Large intestine (tissue), 12 donors: ENCODE measurements around the gene RNF112. TPM values are rescaled to one million over a fixed set of nuclear protein-coding genes. Genes with fewer than 3 reads are reported as not detected.

Source experiments
- DNase-seq, 2 donors: peaks; one replicate each; pipeline versions ENCODE4 v3.0.0 to v3.0.0-alpha.2; 2013
- H3K27ac ChIP-seq: one replicate; pipeline ENCODE4 v1.5.1; 2013; ENCODE audit warnings: low read length
- H3K27me3 ChIP-seq: 2 replicates; pipeline ENCODE4 v1.6.1; 2013; ENCODE audit warnings: low read length; ENCODE audit not compliant: control insufficient read depth, insufficient read depth
- H3K36me3 ChIP-seq: 2 replicates; pipeline ENCODE4 v1.6.1; 2013; ENCODE audit warnings: low read length; ENCODE audit not compliant: control insufficient read depth, insufficient read depth
- H3K4me1 ChIP-seq: one replicate; pipeline ENCODE4 v1.6.1; 2013; ENCODE audit warnings: low read length; ENCODE audit not compliant: control insufficient read depth, insufficient read depth
- H3K4me3 ChIP-seq: one replicate; pipeline ENCODE4 v1.5.1; 2013; ENCODE audit warnings: low read length
- H3K9me3 ChIP-seq: one replicate; pipeline ENCODE4 v1.6.1; 2013; ENCODE audit warnings: mild to moderate bottlenecking, low read depth, low read length, moderate library complexity; ENCODE audit not compliant: control insufficient read depth
- WGBS: methylation state at CpG from one replicate; pipeline ENCODE4 v1.1.5; 2013; ENCODE audit warnings: low lambda C conversion rate; ENCODE audit not compliant: insufficient coverage; 5-methylcytosine and 5-hydroxymethylcytosine counted together
- long read RNA-seq, 11 donors: transcript quantifications; one replicate each; lab custom pipeline, GENCODE V29; 2026
- polyA plus RNA-seq: library from polyadenylated mRNA; unstranded; fragments of 120-200 nt; gene quantifications from one replicate; pipeline ENCODE4 v1.2.1, GENCODE V29; 2013

The RNF112 gene, protein sequence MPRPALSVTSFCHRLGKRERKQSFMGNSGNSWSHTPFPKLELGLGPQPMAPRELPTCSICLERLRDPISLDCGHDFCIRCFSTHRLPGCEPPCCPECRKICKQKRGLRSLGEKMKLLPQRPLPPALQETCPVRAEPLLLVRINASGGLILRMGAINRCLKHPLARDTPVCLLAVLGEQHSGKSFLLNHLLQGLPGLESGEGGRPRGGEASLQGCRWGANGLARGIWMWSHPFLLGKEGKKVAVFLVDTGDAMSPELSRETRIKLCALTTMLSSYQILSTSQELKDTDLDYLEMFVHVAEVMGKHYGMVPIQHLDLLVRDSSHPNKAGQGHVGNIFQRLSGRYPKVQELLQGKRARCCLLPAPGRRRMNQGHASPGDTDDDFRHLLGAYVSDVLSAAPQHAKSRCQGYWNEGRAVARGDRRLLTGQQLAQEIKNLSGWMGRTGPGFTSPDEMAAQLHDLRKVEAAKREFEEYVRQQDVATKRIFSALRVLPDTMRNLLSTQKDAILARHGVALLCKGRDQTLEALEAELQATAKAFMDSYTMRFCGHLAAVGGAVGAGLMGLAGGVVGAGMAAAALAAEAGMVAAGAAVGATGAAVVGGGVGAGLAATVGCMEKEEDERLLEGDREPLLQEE
- polyA plus RNA-seq = 3.7 TPM
- long read RNA-seq, donor 1 = 0 reads
- long read RNA-seq, donor 2 = 0 reads
- long read RNA-seq, donor 3 = 0 reads
- long read RNA-seq, donor 4 = 0 reads
- long read RNA-seq, donor 5 = 0 reads
- long read RNA-seq, donor 6 = 0 reads
- long read RNA-seq, donor 7 = 0 reads
- long read RNA-seq, donor 8 = 0 reads
- long read RNA-seq, donor 9 = 0 reads
- long read RNA-seq, donor 10 = 0 reads
- long read RNA-seq, donor 11 = 0 reads

DNA sequence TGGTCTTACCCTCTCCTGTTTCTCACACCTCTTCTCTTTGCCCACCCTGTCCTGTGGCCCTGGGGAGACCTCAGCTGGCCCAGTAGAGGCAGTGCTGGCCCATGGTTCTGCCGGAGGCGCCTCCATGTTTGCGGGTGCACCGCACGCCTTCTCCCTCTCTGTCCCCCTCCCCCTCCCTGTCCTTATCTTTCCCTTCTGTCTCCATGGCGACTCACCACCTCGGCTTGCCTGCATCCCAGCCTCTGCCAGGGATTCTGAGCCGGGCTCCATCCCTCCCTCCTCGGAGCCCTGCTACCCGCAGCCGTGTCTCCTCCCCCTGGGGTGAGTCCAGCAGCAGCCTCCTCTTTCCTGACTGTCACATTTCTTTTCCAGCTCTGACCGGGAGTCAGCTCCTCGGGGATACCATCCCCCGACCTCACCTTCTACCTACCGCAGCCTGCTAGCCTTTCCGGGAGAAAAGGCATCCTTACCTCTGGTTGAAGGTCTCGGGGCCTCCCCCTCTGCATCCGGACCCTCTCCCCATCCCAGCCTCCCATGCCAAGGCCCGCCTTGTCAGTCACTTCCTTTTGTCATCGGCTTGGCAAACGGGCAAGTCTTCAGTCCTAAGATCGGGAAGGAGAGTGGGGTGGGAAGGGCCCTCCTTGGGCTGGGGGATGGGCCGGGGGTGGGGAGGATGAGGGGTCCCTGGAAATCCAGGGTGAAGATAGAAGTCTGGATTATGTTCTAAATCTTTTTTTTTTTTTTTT, at the start of gene RNF112:
TSS of gene RNF112 (plus strand) at position 358 of the 746 bp plus-strand sequence. CDS start at position 535, 177 bp downstream.
- peak in 1 of 2 donors; percentile 16 for DNase-seq
- no peaks in the 10 kb centered on the region for H3K36me3 ChIP-seq
- H3K27ac ChIP-seq = no peak within 1 kb of the TSS
- peak within 1 kb of the TSS; percentile 21 for H3K4me3 ChIP-seq
- H3K9me3 ChIP-seq = no peaks in the 10 kb centered on the region
- no CpG with 5 or more reads among the region's 23 CpGs for WGBS
- H3K27me3 ChIP-seq = no peaks in the 10 kb centered on the region
- H3K4me1 ChIP-seq = no peaks in the 10 kb centered on the region

DNA sequence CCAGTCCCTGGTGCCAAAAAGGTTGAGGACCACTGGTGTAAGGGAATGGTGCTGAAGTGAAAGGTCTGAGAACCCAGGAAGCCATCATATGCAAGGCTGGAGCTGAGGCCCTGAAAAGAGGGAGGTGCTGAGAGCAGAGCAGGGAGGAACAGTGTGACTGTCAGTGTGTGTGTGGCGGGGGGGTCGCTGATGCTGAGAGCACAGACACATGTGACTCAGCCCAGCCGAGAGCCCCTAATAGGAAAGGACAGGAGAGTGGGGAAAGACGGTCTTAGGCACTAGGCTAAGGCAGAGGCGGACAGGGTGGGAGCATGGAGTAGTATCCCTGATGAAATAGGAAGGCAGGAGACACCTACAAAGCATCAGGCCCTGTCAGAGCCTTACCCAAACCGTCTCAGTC, 49.7 kb upstream of the RNF112 start:
- no peak for DNase-seq
- H3K4me3 ChIP-seq = no peak overlapping the region
- H3K27ac ChIP-seq = no peak overlapping the region
- H3K36me3 ChIP-seq = peaks cover 23% of the 10 kb centered on the region
- WGBS = no CpG with 5 or more reads among the region's 6 CpGs
- no peaks in the 10 kb centered on the region for H3K27me3 ChIP-seq
- no peaks in the 10 kb centered on the region for H3K9me3 ChIP-seq
- peaks cover 15% of the 10 kb centered on the region for H3K4me1 ChIP-seq

DNA sequence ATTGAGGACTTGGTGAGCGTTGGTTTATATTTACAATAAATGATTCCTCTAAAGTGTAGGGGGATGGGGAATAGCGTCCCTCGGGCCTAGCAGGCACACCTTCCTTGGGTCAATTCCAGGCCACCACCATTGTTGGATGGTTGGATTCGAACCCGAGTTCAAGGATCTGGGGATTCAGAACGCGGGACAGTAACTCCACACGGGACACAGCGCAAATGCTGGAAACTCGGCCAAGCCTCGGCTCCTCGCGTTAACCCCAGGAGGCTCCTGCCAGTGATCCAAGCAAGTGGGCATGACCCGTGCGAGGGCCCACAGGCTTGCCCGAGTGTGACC, 49.1 kb upstream of the RNF112 start:
- no peaks in the 10 kb centered on the region for H3K9me3 ChIP-seq
- WGBS = no CpG with 5 or more reads among the region's 16 CpGs
- H3K4me3 ChIP-seq = peak overlapping the region; percentile 78
- no peaks in the 10 kb centered on the region for H3K27me3 ChIP-seq
- H3K27ac ChIP-seq = peak overlapping the region; percentile 93
- peaks cover 15% of the 10 kb centered on the region for H3K4me1 ChIP-seq
- no peak for DNase-seq
- H3K36me3 ChIP-seq = peaks cover 18% of the 10 kb centered on the region

DNA sequence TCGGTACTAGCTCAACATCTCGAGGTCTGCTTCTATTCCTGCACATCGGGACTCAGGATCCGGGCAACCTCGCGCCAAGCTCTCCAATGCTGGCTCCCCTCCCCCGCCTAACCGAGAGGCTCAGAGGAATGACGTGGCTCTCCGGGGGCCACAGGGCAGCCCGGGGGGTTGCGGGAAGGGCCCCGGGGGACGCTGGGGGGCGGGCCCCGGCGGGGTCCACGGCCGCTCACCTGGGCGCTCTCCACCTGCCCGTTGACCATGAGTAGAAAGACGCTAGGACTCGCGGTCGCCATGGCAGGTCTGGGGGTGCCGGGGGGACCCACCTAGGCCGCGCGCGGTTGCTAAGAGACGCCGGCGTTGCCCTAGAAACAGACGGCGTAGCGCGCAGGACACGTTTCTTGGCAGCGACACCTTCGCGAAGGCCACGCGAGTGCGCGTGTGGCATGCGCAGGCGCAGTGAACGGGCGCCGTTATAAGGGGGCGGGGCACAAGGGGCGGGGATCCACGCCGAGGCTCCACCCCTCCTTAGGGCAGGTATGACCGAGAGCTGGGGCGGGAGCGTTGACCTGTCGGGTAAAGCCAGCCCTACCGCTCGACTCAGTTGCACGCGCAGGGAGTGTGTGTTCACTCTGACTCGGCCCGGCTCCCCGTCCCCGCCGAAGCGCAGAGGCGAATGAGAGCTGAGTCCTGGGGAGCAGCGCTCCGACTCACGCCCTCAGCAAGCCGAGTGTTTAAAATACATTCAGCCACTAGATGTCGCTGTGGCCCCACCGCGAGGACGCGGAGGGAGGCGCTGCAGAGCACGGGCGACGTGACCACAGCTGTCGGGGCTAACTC, 48.5 kb upstream of the RNF112 start, which contains the start of gene B9D1:
TSS of gene B9D1 (minus strand) at position 447 of the 837 bp plus-strand sequence. CDS start at position 293, 154 bp downstream.
- peak within 1 kb of the TSS; percentile 78 for H3K4me3 ChIP-seq
- peak; percentile 92 to 95 for DNase-seq
- H3K36me3 ChIP-seq = peaks cover 13% of the 10 kb centered on the region
- peak within 1 kb of the TSS; percentile 93 for H3K27ac ChIP-seq
- H3K9me3 ChIP-seq = no peaks in the 10 kb centered on the region
- no CpG with 5 or more reads among the region's 83 CpGs for WGBS
- H3K4me1 ChIP-seq = peaks cover 15% of the 10 kb centered on the region
- H3K27me3 ChIP-seq = no peaks in the 10 kb centered on the region

DNA sequence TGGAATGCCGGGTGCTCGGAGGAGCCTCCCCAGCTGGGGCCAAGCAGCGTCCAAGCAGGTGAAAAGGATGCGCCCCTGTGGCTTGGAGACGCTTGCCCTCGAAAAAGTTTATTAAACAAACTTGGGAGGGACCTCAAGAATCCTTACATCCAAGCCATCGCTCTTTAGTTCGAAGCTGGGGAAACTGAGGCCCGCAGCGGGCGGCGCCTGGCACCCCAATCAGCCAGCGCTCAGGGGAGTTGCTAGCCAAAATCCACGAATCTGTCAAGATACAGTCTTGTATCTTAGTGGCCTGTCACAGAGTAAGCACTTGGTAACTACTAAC, 48.0 kb upstream of the RNF112 start:
- H3K4me3 ChIP-seq = peak overlapping the region; percentile 78

DNA sequence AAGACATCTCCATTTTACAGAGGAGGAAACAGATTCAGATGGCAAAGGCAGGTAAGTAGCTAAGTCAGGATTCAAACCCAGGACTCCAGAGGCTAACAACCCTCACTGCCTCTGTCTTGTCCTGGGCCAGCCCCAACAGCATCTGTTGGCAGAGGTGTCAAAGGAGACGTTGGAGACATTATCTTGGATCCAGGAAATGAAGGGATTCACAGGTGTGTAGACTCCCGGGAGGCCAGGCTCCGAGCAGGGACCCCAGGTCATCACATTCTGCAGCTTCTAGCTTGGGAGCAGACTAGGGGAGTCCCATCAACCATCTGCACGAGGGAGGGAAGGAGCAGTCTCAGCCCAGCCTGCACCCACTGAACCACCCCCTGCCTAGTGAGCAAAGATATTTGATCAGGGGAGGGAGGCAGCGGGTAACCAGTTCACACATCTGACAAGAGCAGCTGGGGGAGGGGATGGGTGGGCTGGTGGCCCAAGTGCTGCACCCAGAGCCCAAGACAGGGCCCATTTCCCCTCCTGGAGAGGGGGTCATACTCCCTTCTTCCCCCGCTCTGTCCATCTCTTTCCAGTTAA, 47.5 kb upstream of the RNF112 start:
- Histone ChIP-seq H3K36me3 (peaks cover 7% of the 10 kb centered on the region), H3K27ac (no peak overlapping the region), H3K4me3 (no peak overlapping the region), H3K27me3 (no peaks in the 10 kb centered on the region), H3K9me3 (no peaks in the 10 kb centered on the region), H3K4me1 (peaks cover 15% of the 10 kb centered on the region)
- WGBS = 100% methylated on average over 1 of the region's 6 CpGs
- DNase-seq = no peak

More for the DNA sequence above, 48.0 kb upstream of the RNF112 start:
- H3K9me3 ChIP-seq = no peaks in the 10 kb centered on the region
- peaks cover 8% of the 10 kb centered on the region for H3K36me3 ChIP-seq
- H3K27ac ChIP-seq = peak overlapping the region; percentile 93
- H3K4me1 ChIP-seq = peaks cover 15% of the 10 kb centered on the region
- no peaks in the 10 kb centered on the region for H3K27me3 ChIP-seq
- DNase-seq = no peak
- no CpG with 5 or more reads among the region's 14 CpGs for WGBS

DNA sequence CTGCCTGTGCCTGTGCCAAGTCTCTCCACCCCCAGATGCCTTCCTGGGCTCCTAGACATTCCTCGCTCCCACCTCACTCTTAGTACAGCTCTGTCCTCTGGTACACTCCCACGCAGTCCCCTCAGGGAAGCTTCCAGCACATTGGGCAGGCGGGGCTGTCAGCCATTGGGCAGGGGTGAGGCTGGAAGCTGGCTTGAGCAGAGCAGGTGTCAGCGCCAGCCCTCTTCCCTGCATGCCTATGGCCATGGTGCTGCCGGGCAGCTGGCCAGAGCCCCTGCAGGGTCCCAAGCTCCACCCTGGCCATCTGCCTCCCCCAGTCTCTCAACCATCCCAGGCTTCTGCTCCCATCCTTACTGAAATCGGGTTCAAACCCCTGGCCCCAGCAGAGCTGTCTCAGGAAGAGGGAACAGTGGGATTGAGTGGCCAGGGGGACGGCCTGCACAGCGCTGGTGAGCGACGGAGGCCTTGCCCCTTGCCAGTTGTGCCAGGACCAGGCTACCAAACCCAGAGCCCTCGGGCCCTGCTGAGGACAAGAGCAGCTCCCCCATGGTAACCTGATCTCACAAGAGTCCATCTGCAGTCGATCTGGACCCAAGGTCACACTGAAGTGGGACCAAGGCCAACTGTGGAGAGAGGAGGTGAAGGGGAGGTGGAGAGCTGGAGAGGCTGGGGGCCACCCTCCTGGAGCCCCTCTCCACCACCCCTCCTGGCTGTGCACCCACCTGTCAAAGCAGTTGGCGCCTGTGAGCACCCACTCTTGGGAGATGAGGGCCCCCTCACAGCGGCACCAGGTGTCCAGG, 46.1 kb upstream of the RNF112 start:
- H3K27ac ChIP-seq = no peak overlapping the region
- DNase-seq = no peak
- H3K4me3 ChIP-seq = no peak overlapping the region
- peaks cover under 1% of the 10 kb centered on the region for H3K36me3 ChIP-seq
- H3K4me1 ChIP-seq = peaks cover 15% of the 10 kb centered on the region
- H3K9me3 ChIP-seq = no peaks in the 10 kb centered on the region
- WGBS = no CpG with 5 or more reads among the region's 14 CpGs
- no peaks in the 10 kb centered on the region for H3K27me3 ChIP-seq

DNA sequence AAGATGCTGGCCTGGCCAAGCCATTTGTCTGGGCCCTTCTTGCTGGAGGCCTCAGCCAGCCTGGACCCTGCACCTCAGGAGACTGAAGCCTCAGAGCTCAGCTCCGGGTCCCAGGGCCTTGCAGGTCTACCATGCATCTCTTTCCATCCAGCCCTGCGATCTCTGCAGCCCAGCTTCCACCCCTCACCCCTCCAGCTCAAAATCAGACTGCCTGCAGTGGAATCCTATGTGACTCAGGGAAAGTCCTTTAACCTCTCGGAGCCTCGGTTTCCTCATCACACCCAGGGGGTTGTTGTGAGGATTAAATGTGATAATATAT, 45.6 kb upstream of the RNF112 start:
- no peak overlapping the region for H3K27ac ChIP-seq
- no peaks in the 10 kb centered on the region for H3K36me3 ChIP-seq
- H3K4me3 ChIP-seq = no peak overlapping the region
- peaks cover 15% of the 10 kb centered on the region for H3K4me1 ChIP-seq
- no peaks in the 10 kb centered on the region for H3K27me3 ChIP-seq
- no peak for DNase-seq
- no peaks in the 10 kb centered on the region for H3K9me3 ChIP-seq
- no CpG with 5 or more reads among the region's 4 CpGs for WGBS
